Vagina (tissue), 2 donors: Measurements from ENCODE around the gene RNU1-2. TPM values are rescaled to one million over a fixed set of nuclear protein-coding genes. Genes with fewer than 3 reads are reported as not detected.
"Not testable (repeated sequence)": the region's sequence is repeated elsewhere in the genome, so short reads cannot be mapped to it uniquely, and the experiment has no call there.

ENCODE experiments used
- DNase-seq, 2 donors: peaks; one replicate each; pipeline ENCODE4 v3.0.0-alpha.2; 2017; ENCODE audit errors: extremely low spot score in 2 of 2
- H3K27ac ChIP-seq: fragments of 200-600 bp; sonication (generic); one replicate; pipeline ENCODE4 v1.5.1; 2019
- H3K27me3 ChIP-seq: fragments of 200-600 bp; sonication (generic); one replicate; pipeline ENCODE4 v1.5.1; 2019
- H3K36me3 ChIP-seq, 2 donors: fragments of 200-600 bp; sonication (generic); one replicate each; pipeline ENCODE4 v1.5.1; 2017 to 2019
- H3K4me1 ChIP-seq: fragments of 200-600 bp; sonication (generic); one replicate; pipeline ENCODE4 v1.5.1; 2019
- H3K4me3 ChIP-seq, 2 donors: fragments of 200-600 bp; sonication (generic); 1 replicate in 1 of 2; 2 replicates in 1 of 2; pipeline ENCODE4 v1.5.1; 2016 to 2019
- H3K9me3 ChIP-seq: fragments of 200-600 bp; sonication (generic); one replicate; pipeline ENCODE4 v1.5.1; 2019
- CTCF ChIP-seq, 3 experiments: fragments of 450-650 bp in 2 of 3; fragments of 200-600 bp in 1 of 3; sonication (generic) in 1 of 3; IDR thresholded peaks; one replicate each; pipeline ENCODE4 v1.5.1; 2017 to 2019; ENCODE audit warnings: antibody characterized with exemption in 3 of 3, mild to moderate bottlenecking in 2 of 3, moderate library complexity in 2 of 3
- POLR2A ChIP-seq, 2 donors: fragments of 450-650 bp; IDR thresholded peaks; one replicate each; pipeline ENCODE4 v1.6.1; 2017; ENCODE audit warnings: antibody characterized with exemption in 2 of 2, mild to moderate bottlenecking in 2 of 2, moderate library complexity in 2 of 2
- POLR2AphosphoS5 ChIP-seq, 2 donors: sonication (generic); formaldehyde crosslinking; IDR thresholded peaks; one replicate each; pipeline ENCODE4 v1.9.0; 2017; ENCODE audit warnings: antibody characterized with exemption in 2 of 2, mild to moderate bottlenecking in 2 of 2, low read depth in 1 of 2; ENCODE audit not compliant: insufficient read depth in 1 of 2
- intact Hi-C: fragments of 100-400 bp; cut with DNase I; formaldehyde crosslinking; loops from one replicate; pipeline ENCODE4 v1.15.1; 2023
- total RNA-seq: library from RNA; depleted of rRNA; stranded (reverse); fragments of >200 nt; gene quantifications from one replicate; pipeline ENCODE4 v1.2.3, GENCODE V29; 2016

Gene RNU1-2
- total RNA-seq, 1 donor from 2014 or later: 19,908 TPM

DNA sequence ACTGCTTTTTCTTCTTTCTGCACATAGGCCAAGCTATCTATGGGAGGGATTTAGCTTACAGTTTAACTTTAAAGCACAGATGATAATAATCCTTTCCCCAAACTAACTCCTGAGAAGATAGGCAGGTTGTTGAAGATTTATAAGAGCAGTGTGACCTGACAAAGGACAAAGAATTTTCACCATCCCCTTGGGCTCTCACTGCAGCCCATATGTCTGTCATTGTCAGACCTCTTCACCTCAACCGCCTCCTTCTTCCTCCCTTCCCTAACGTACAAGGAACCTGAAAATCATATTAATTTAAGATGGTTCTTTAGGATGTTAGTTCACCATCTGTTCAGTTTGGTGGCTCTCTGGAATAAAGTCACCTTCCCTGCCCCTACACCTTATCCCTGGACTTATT, 5.0 kb downstream of the RNU1-2 start:
- Histone ChIP-seq H3K4me1 (peaks cover 25% of the 10 kb centered on the region), H3K4me3 (no peak overlapping the region), H3K27me3 (no peaks in the 10 kb centered on the region), H3K9me3 (peaks cover 4% of the 10 kb centered on the region), H3K36me3 (no peaks in the 10 kb centered on the region), H3K27ac (no peak overlapping the region)
- no peak for DNase-seq
- TF ChIP-seq POLR2A (IDR thresholded peaks at IDR 0.05): no peak
- TF ChIP-seq CTCF (IDR thresholded peaks at IDR 0.05): no peak
- TF ChIP-seq POLR2AphosphoS5 (IDR thresholded peaks at IDR 0.05; ENCODE audit: insufficient read depth in 1 of 2, low read depth in 1 of 2): no peak
- intact Hi-C loops: no loop called here

- H3K4me3 ChIP-seq, intact Hi-C loops, H3K36me3 ChIP-seq, H3K27me3 ChIP-seq, DNase-seq, H3K27ac ChIP-seq, H3K9me3 ChIP-seq: not testable (repeated sequence)
- H3K4me1 ChIP-seq: peaks cover 25% of the 10 kb centered on the region
Measured at GRCh38 chr1:16901371-16901770, 5.6 kb downstream of the RNU1-2 start.

DNA sequence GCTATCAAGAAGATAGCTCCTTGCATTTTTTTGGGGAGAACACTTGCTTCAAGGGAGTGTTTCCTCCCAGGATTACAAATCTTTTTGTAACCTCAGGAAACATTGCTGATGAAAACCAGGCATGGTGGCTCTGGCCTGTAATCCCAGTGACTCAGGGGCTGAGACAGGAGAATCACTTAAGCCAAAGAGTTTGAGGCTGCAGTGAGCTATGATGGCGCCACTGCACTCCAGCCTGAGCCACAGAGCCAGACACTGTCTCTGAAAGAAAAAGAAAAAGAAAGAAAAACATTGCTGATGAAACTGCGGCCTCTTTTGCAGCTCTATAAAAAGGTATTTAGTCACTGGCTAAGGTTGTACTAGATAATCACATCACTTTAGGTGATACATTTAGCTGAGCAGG, 7.3 kb downstream of the RNU1-2 start:
- TF ChIP-seq CTCF (IDR thresholded peaks at IDR 0.05) (no peak), POLR2A (IDR thresholded peaks at IDR 0.05) (no peak), POLR2AphosphoS5 (IDR thresholded peaks at IDR 0.05; ENCODE audit: insufficient read depth in 1 of 2, low read depth in 1 of 2) (no peak)
- intact Hi-C loops: no loop called here

DNA sequence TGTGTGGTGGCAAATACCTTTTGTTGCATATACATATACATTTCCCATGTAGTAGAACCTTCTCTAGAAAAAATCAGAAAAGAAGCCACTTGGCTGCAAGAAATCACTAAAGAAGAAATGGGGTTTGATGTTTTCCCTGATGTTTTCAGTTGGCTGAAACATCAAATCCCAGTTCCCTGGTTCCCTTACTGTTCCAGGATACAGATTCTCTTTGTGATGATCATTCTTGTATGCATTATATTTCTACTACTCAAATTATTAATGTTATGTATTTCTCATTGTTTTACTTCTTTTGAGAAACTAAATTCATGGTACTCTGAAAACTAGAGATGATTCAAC, 7.6 kb downstream of the RNU1-2 start:
- TF ChIP-seq POLR2AphosphoS5 (IDR thresholded peaks at IDR 0.05; ENCODE audit: insufficient read depth in 1 of 2, low read depth in 1 of 2) (no peak), POLR2A (IDR thresholded peaks at IDR 0.05) (no peak), CTCF (IDR thresholded peaks at IDR 0.05) (no peak)
- peak overlapping the region; percentile 55 to 69 for H3K4me3 ChIP-seq

More for the DNA sequence above, 7.3 kb downstream of the RNU1-2 start:
- H3K36me3 ChIP-seq: no peaks in the 10 kb centered on the region
- H3K4me3 ChIP-seq: no peak overlapping the region
- no peaks in the 10 kb centered on the region for H3K27me3 ChIP-seq
- peaks cover 16% of the 10 kb centered on the region for H3K4me1 ChIP-seq
- peak overlapping the region; percentile 99 for H3K27ac ChIP-seq
- H3K9me3 ChIP-seq: peaks cover 8% of the 10 kb centered on the region
- no peak for DNase-seq

DNA sequence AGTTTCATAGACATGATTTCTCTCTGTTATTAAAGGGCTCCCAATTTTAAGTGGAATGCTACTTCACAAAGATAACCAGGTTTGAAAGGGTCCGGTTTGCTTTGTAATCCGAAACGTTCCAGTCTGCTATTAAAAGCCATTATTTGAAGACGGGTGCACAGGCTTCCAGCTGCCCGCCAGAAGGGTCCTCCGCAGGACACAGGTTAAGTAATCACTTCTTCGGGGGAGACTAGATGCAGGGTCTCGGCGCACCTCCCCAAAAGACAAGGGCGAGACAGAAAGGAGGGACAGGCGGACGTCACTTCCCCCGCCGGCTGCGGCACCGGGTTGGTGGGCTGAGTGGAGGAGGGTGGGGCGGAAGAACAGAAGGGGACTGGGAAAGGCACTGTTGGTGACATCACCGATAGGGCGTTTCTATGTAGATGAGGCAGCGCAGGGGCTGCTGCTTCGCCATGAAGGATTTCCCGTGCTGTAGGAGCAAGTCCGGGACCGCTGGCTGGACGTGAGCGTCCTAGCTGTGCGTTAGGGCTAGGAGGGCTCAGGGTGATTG, 8.9 kb downstream of the RNU1-2 start:
- H3K4me1 ChIP-seq: peaks cover 16% of the 10 kb centered on the region
- H3K27me3 ChIP-seq: no peaks in the 10 kb centered on the region
- intact Hi-C loops: no loop called here
- DNase-seq: peak; percentile 100
- peaks cover 8% of the 10 kb centered on the region for H3K9me3 ChIP-seq
- peak overlapping the region; percentile 99 for H3K27ac ChIP-seq
- H3K36me3 ChIP-seq: no peaks in the 10 kb centered on the region
- TF ChIP-seq POLR2A (IDR thresholded peaks at IDR 0.05) (peak; percentile 90 to 96), CTCF (IDR thresholded peaks at IDR 0.05) (no peak), POLR2AphosphoS5 (IDR thresholded peaks at IDR 0.05; ENCODE audit: insufficient read depth in 1 of 2, low read depth in 1 of 2) (peak; percentile 93 to 100)
- H3K4me3 ChIP-seq: peak overlapping the region; percentile 55 to 69

More for the DNA sequence above, 7.6 kb downstream of the RNU1-2 start:
- peaks cover 16% of the 10 kb centered on the region for H3K4me1 ChIP-seq
- no peak for DNase-seq
- H3K27ac ChIP-seq: peak overlapping the region; percentile 99
- intact Hi-C loops: no loop called here
- H3K27me3 ChIP-seq: no peaks in the 10 kb centered on the region
- H3K36me3 ChIP-seq: no peaks in the 10 kb centered on the region
- H3K9me3 ChIP-seq: peaks cover 8% of the 10 kb centered on the region
